Uterus (tissue), 2 donors: ENCODE measurements around the gene FAM24A.

Experiments used
- CTCF ChIP-seq, 4 experiments: fragments of 200-600 bp in 2 of 4; fragments of 450-650 bp in 2 of 4; sonication (generic) in 2 of 4; IDR thresholded peaks; one replicate each; pipeline ENCODE4 v1.5.1; 2016 to 2019; ENCODE audit warnings: antibody characterized with exemption in 4 of 4, mild to moderate bottlenecking in 2 of 4, moderate library complexity in 1 of 4
- POLR2A ChIP-seq, 2 donors: fragments of 450-650 bp; IDR thresholded peaks; one replicate each; pipeline ENCODE4 v1.6.1; 2016; ENCODE audit warnings: antibody characterized with exemption in 2 of 2, mild to moderate bottlenecking in 1 of 2, moderate library complexity in 1 of 2

- TF ChIP-seq POLR2A (IDR thresholded peaks at IDR 0.05) (no peak), CTCF (IDR thresholded peaks at IDR 0.05) (no peak)
Measured at GRCh38 chr10:122930140-122930539, 19.7 kb downstream of the FAM24A start.
